Activated CD8-positive, alpha-beta memory T cell treated with anti-CD3 and anti-CD28 coated beads, Interleukin-2, amount 10 ng/mL, durations not matched to agents 7 days and 5 days (primary cell): ENCODE results near the gene PCCA. TPM values are rescaled to one million over a fixed set of nuclear protein-coding genes. Genes with fewer than 3 reads are reported as not detected.
"Not testable (repeated sequence)": the region's sequence is repeated elsewhere in the genome, so short reads cannot be mapped to it uniquely, and the experiment has no call there.

Experiments
- ATAC-seq: fragments of 150-1000 bp; cut with Tn5 transposase; one replicate; pipeline ENCODE4 v1.10.0; 2021; ENCODE audit warnings: moderate library complexity
- CTCF ChIA-PET: fragments of 350-600 bp; sonication (Branson Sonifier 250); formaldehyde crosslinking; loops from one replicate; lab custom pipeline; 2021; ENCODE audit warnings: antibody characterized with exemption; lab: Charles Lee
- DNase-seq: peaks from one replicate; pipeline ENCODE4 v3.0.0-alpha.2; 2020
- H3K27ac Mint-ChIP-seq: one replicate; pipeline ENCODE4 v1.8.0; 2021; ENCODE audit warnings: mild to moderate bottlenecking, mixed read lengths
- H3K27me3 Mint-ChIP-seq: one replicate; pipeline ENCODE4 v1.8.0; 2021; ENCODE audit warnings: mixed read lengths
- H3K36me3 Mint-ChIP-seq: one replicate; pipeline ENCODE4 v1.8.0; 2021; ENCODE audit warnings: mild to moderate bottlenecking, mixed read lengths
- H3K4me1 Mint-ChIP-seq: one replicate; pipeline ENCODE4 v1.8.0; 2021; ENCODE audit warnings: mixed read lengths
- H3K4me3 Mint-ChIP-seq: one replicate; pipeline ENCODE4 v1.8.0; 2021; ENCODE audit warnings: mild to moderate bottlenecking, moderate library complexity, mixed read lengths
- H3K9me3 Mint-ChIP-seq: one replicate; pipeline ENCODE4 v1.8.0; 2022; ENCODE audit warnings: low read depth, mixed read lengths
- total RNA-seq, 2 experiments: library from RNA; stranded (reverse); gene quantifications; one replicate each; pipeline ENCODE4 v1.2.3, GENCODE V29; 2021

Gene PCCA
- total RNA-seq, 2 experiments from 2014 or later: 14.1 to 17.9 TPM

DNA sequence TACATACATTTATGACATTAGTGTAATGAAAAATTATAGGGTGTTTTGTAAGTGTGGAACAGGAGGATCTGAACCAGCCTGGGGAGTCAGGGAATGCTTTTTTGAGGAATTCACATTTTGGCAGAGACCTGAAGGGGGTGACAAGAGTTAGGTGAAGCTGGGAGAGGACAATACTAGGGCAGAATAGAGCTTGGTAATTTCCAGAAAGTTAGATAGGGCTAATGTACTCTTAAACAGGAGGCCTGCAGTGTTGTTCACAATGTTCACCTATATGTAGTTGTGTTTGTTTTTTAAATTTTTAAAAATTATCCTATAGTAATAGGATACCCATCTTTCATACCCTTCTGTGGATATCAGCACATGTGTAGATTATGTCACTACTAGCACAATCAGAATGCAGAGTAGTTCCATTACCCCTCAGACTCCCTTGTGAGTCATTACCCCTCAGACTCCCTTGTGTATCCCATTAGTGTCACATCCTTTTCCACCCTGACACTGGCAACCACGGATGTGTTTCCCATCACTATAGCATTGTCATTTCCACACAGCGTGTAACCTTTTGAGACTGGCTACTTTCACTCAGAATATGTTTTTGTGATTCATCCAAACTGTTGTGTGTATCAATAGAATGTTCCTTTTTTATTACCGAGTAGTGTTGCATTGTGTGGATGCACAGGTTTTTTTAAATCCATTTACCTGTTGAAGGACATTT is 43.1 kb downstream of the PCCA start:
- ATAC-seq (peak; percentile 82), DNase-seq (peak; percentile 51)
- no peaks in the 10 kb centered on the region for H3K27me3 Mint-ChIP-seq
- peaks cover 33% of the 10 kb centered on the region for H3K4me1 Mint-ChIP-seq
- H3K27ac Mint-ChIP-seq: no peak overlapping the region
- CTCF ChIA-PET: interaction anchor here (0.7 kb wide), 1 partner anchor 12 kb away, joined by 3 read pairs; no protein-coding TSS in a partner anchor
- no peaks in the 10 kb centered on the region for H3K9me3 Mint-ChIP-seq
- no peak overlapping the region for H3K4me3 Mint-ChIP-seq
- H3K36me3 Mint-ChIP-seq: peaks cover 17% of the 10 kb centered on the region

GRCh38 chr13:100138859-100139491 is 50.1 kb downstream of the PCCA start:
- DNase-seq (no peak), ATAC-seq (no peak)
- Mint-ChIP-seq H3K36me3 (peaks cover 25% of the 10 kb centered on the region), H3K4me3 (no peak overlapping the region), H3K27me3 (no peaks in the 10 kb centered on the region), H3K4me1 (peaks cover 10% of the 10 kb centered on the region), H3K9me3 (no peaks in the 10 kb centered on the region), H3K27ac (no peak overlapping the region)
- CTCF ChIA-PET: no interaction called here

- H3K4me3 Mint-ChIP-seq: no peak overlapping the region
- CTCF ChIA-PET: no interaction called here
- DNase-seq: no peak
- H3K4me1 Mint-ChIP-seq: peaks cover 10% of the 10 kb centered on the region
- H3K9me3 Mint-ChIP-seq: peaks cover 2% of the 10 kb centered on the region
- H3K36me3 Mint-ChIP-seq: peaks cover 26% of the 10 kb centered on the region
- no peak overlapping the region for H3K27ac Mint-ChIP-seq
- ATAC-seq: no peak
- H3K27me3 Mint-ChIP-seq: no peaks in the 10 kb centered on the region
Observed at GRCh38 chr13:100139817-100140216, 50.9 kb downstream of the PCCA start.

- CTCF ChIA-PET: no interaction called here
- no peak overlapping the region for H3K27ac Mint-ChIP-seq
Observed at GRCh38 chr13:100140441-100140840, 51.5 kb downstream of the PCCA start.

DNA sequence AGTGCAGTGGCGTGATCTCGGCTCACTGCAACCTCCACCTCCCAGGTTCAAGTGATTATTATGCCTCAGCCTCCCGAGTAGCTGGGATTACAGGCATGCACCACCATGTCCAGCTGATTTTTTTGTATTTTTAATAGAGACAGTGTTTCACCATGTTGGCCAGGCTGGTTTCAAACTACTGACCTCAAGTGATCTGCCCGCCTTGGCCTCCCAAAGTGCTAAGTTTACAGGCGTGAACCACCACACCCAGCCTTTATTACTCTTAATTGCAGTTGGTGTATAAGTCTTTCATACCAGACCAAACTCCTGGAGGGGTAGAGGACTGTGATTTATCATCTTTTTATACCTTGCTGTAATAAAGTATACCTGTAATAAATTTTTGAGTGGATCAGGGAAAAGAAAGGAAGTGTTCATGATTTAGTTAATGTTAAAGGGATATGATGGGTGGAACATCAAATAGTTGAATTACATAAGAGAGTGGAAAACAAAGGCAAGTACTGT is 52.6 kb downstream of the PCCA start:
- H3K4me3 Mint-ChIP-seq, H3K4me1 Mint-ChIP-seq, H3K27me3 Mint-ChIP-seq, ATAC-seq, CTCF ChIA-PET, H3K27ac Mint-ChIP-seq, DNase-seq, H3K9me3 Mint-ChIP-seq: not testable (repeated sequence)
- peaks cover 27% of the 10 kb centered on the region for H3K36me3 Mint-ChIP-seq

More at GRCh38 chr13:100140441-100140840, 51.5 kb downstream of the PCCA start:
- no peak for ATAC-seq
- DNase-seq: no peak
- Mint-ChIP-seq H3K4me1 (peaks cover 10% of the 10 kb centered on the region), H3K27me3 (no peaks in the 10 kb centered on the region), H3K36me3 (peaks cover 30% of the 10 kb centered on the region), H3K4me3 (no peak overlapping the region), H3K9me3 (peaks cover 5% of the 10 kb centered on the region)

- ATAC-seq: no peak
- DNase-seq: no peak
- Mint-ChIP-seq H3K36me3 (peaks cover 26% of the 10 kb centered on the region), H3K4me3 (no peak overlapping the region), H3K27me3 (no peaks in the 10 kb centered on the region), H3K4me1 (no peaks in the 10 kb centered on the region), H3K27ac (no peak overlapping the region), H3K9me3 (peaks cover 6% of the 10 kb centered on the region)
- CTCF ChIA-PET: no interaction called here
Observed at GRCh38 chr13:100146534-100146933, 57.6 kb downstream of the PCCA start.

DNA sequence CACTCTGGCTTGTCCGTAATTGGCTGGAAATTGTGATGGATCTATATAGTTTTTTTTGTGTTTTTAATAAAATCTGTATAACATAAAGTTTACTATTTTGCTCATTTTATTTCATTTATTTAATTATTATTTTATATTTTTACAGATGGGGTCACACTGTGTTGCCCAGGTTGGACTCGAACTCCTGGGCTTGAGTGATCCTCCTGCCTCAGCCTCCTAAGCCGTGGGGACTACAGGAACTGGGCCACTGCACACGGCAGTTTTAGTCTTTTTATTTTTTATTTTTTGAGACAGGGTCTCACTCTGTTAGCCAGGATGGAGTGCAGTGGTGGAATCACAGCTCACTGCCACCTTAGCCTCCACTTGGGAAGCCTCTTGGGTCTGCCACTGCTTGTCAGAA is 58.9 kb downstream of the PCCA start:
- H3K4me1 Mint-ChIP-seq: no peaks in the 10 kb centered on the region
- peaks cover 6% of the 10 kb centered on the region for H3K9me3 Mint-ChIP-seq
- H3K4me3 Mint-ChIP-seq: no peak overlapping the region
- no peaks in the 10 kb centered on the region for H3K27me3 Mint-ChIP-seq
- CTCF ChIA-PET: no interaction called here
- ATAC-seq: no peak
- no peak for DNase-seq
- H3K27ac Mint-ChIP-seq: no peak overlapping the region
- peaks cover 24% of the 10 kb centered on the region for H3K36me3 Mint-ChIP-seq

DNA sequence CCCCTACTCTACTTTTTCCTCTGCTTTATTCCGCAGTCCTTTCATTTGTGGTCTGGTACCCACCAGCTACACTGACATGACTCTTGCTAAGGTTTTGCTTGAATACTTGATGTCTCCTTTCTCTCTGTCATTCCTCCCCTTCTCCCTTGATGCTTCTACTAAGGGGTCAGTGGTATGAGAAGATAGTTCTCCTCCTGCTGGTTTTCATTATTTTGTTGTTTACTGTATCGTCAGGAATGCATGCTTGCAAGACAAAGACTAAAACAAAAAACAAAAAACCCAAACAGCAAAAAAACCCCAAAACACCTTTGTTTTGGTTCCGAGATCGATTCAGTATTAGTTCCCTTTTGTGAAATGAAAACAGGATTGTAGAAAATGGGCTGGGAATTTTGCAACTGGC is 59.5 kb downstream of the PCCA start:
- H3K27ac Mint-ChIP-seq: no peak overlapping the region
- H3K4me3 Mint-ChIP-seq: no peak overlapping the region
- no peaks in the 10 kb centered on the region for H3K4me1 Mint-ChIP-seq
- H3K27me3 Mint-ChIP-seq: no peaks in the 10 kb centered on the region
- DNase-seq: no peak
- H3K36me3 Mint-ChIP-seq: peaks cover 24% of the 10 kb centered on the region
- ATAC-seq: no peak
- peaks cover 6% of the 10 kb centered on the region for H3K9me3 Mint-ChIP-seq
- CTCF ChIA-PET: no interaction called here

DNA sequence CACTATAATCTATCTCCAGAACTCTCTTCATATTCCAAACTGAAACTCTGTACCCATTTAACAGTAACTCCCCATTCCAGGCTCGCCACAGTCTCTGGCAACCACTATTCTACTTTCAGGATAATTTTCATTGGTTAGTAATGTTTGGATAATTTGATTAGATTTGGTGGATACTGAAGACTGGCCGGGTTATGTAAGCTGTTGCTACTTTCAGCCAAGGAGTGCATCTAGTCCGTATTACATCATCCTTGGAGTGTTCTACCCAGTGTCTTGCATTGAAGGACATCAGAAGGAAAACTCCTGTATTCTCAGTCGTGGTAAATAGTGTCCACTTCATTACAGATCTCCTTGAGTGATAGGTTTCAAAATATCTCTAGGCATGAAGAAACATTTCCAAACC is 60.5 kb downstream of the PCCA start:
- Mint-ChIP-seq H3K27me3 (no peaks in the 10 kb centered on the region), H3K27ac (no peak overlapping the region), H3K36me3 (peaks cover 20% of the 10 kb centered on the region), H3K4me3 (no peak overlapping the region), H3K4me1 (no peaks in the 10 kb centered on the region), H3K9me3 (peaks cover 6% of the 10 kb centered on the region)
- CTCF ChIA-PET: no interaction called here
- ATAC-seq: no peak
- no peak for DNase-seq

- CTCF ChIA-PET, H3K27me3 Mint-ChIP-seq, DNase-seq, H3K4me1 Mint-ChIP-seq, H3K9me3 Mint-ChIP-seq, H3K27ac Mint-ChIP-seq, ATAC-seq, H3K4me3 Mint-ChIP-seq: not testable (repeated sequence)
- peaks cover 13% of the 10 kb centered on the region for H3K36me3 Mint-ChIP-seq
Observed at GRCh38 chr13:100150711-100151110, 61.8 kb downstream of the PCCA start.

DNA sequence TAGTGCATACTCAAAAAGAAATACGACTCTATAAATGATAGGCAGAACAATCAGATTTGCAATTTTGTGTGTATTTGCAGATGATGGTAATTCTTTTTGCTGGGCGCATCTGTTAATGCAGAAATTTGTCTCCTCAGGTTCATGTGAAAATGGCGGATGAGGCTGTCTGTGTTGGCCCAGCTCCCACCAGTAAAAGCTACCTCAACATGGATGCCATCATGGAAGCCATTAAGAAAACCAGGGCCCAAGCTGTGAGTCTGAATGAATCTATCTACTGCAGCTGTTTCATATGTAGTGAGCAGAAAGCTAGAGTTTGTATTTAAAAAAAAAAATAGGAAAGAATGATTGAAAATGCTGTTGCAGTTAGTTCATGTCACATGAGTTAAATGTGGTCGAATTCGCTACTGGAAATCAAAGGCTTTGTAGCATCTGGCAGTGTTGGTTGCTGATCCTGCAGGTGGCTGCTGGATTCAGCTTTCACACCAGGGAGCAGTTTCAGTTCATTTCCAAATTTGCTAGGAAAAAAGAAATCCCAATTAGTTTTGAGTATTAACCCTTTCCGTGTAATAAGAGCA is 66.0 kb downstream of the PCCA start:
- ATAC-seq: no peak
- Mint-ChIP-seq H3K4me3 (no peak overlapping the region), H3K9me3 (no peaks in the 10 kb centered on the region), H3K27ac (no peak overlapping the region), H3K36me3 (peaks cover 10% of the 10 kb centered on the region), H3K27me3 (no peaks in the 10 kb centered on the region), H3K4me1 (peaks cover 10% of the 10 kb centered on the region)
- DNase-seq: no peak
- CTCF ChIA-PET: no interaction called here

DNA sequence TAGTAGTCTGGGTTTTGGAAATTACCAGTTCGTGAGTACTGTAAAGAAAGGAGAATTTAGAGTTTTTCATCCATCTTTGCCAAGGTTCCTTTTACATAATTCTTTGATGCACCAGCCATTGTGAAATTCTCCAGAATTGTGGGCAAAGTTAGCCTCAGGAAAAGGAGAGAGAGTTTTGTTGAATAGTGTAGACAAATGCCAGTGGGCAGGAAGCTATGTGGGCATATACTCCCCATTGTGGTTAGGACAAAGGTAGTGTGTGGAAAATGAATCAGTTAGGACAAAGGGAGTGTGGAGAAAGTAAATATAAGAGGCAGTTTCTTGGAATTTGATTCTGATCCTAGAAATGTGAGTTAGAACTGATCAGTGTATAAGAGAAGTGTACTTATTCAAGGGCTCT is 67.9 kb downstream of the PCCA start:
- H3K27me3 Mint-ChIP-seq: no peaks in the 10 kb centered on the region
- peaks cover 8% of the 10 kb centered on the region for H3K36me3 Mint-ChIP-seq
- no peak overlapping the region for H3K27ac Mint-ChIP-seq
- H3K4me1 Mint-ChIP-seq: peaks cover 10% of the 10 kb centered on the region
- no peak overlapping the region for H3K4me3 Mint-ChIP-seq
- H3K9me3 Mint-ChIP-seq: no peaks in the 10 kb centered on the region
- DNase-seq (no peak), ATAC-seq (no peak)
- CTCF ChIA-PET: interaction anchor here (1.1 kb wide), 1 partner anchor 12 kb away, joined by 3 read pairs; no protein-coding TSS in a partner anchor

GRCh38 chr13:100158569-100158968 is 69.7 kb downstream of the PCCA start:
- Mint-ChIP-seq H3K9me3 (no peaks in the 10 kb centered on the region), H3K27ac (no peak overlapping the region), H3K4me3 (no peak overlapping the region), H3K36me3 (peaks cover 8% of the 10 kb centered on the region), H3K27me3 (no peaks in the 10 kb centered on the region), H3K4me1 (peaks cover 10% of the 10 kb centered on the region)
- DNase-seq (no peak), ATAC-seq (no peak)
- CTCF ChIA-PET: no interaction called here

GRCh38 chr13:100159584-100159983 is 70.7 kb downstream of the PCCA start:
- ATAC-seq (no peak), DNase-seq (no peak)
- Mint-ChIP-seq H3K4me1 (peaks cover 10% of the 10 kb centered on the region), H3K27me3 (no peaks in the 10 kb centered on the region), H3K36me3 (peaks cover 8% of the 10 kb centered on the region), H3K27ac (no peak overlapping the region), H3K9me3 (no peaks in the 10 kb centered on the region), H3K4me3 (no peak overlapping the region)
- CTCF ChIA-PET: no interaction called here
